ENCODE results near the gene LRP1-AS.
A peak's percentile ranks its signal among the peaks of the same experiment; 100 is the strongest.

Gene LRP1-AS

DNA sequence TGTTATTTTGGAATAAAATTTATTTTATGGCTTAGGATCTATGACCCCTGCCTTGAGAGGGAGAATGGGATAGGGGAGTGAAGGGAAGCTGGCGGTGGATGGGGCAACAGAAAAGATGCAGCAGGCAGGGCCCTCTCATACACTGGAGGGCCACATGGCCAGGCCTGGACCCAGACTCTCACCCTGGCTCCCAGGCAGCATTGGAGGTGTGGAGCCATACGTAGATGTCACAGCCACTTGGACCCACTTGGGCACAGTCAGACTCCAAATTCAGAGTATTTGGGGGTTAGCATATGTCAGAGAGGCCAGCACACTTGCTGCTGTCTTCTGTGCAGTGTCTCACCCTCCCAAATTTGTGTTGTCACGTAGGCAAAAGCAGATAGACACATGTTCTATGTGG lies 52.0 kb downstream of the LRP1-AS start:
- Histone ChIP-seq H3K4me1 (peaks cover 81% of the 10 kb centered on the region), H3K9ac (peak overlapping the region; percentile 27; the same call in 1 of the 2 replicates), H3K4me3 (no peak overlapping the region), H3K27me3 (no peaks in the 10 kb centered on the region), H4K20me1 (peaks cover 52% of the 10 kb centered on the region), H3K36me3 (peaks cover 92% of the 10 kb centered on the region), H3K9me3 (no peaks in the 10 kb centered on the region), H3K4me2 (no peak overlapping the region), H3K27ac (peak overlapping the region; percentile 24; the same call in 1 of the 2 replicates)
- TF ChIP-seq Cebpa-rat (IDR thresholded peaks at IDR 0.05): no peak
